CD4-positive, alpha-beta T cell treated with Interleukin-4 for 4 hours (primary cell): ENCODE measurements around the gene MANBA.

Source experiments
- DNase-seq: peaks from one replicate; pipeline ENCODE4 v3.0.0-alpha.2; 2020

The MANBA gene

GRCh38 chr4:102616636-102617035 lies 144.1 kb downstream of the MANBA start:
- peak; percentile 19 for DNase-seq

GRCh38 chr4:102614801-102615200 lies 146.0 kb downstream of the MANBA start:
- peak; percentile 39 for DNase-seq

- DNase-seq = peak; percentile 76
Observed at GRCh38 chr4:102612824-102613366, 147.9 kb downstream of the MANBA start.

GRCh38 chr4:102612210-102612609 lies 148.6 kb downstream of the MANBA start:
- no peak for DNase-seq

- DNase-seq = no peak
Observed at GRCh38 chr4:102610476-102610875, 150.3 kb downstream of the MANBA start.

GRCh38 chr4:102610007-102610406 lies 150.8 kb downstream of the MANBA start:
- no peak for DNase-seq

- no peak for DNase-seq
Observed at GRCh38 chr4:102608190-102608589, 152.6 kb downstream of the MANBA start.

GRCh38 chr4:102606846-102607450 lies 153.8 kb downstream of the MANBA start:
- no peak for DNase-seq

- no peak for DNase-seq
Observed at GRCh38 chr4:102606261-102606660, 154.5 kb downstream of the MANBA start.

- DNase-seq = no peak
Observed at GRCh38 chr4:102604222-102604940, 156.4 kb downstream of the MANBA start.

GRCh38 chr4:102601586-102602227 lies 159.1 kb downstream of the MANBA start:
- no peak for DNase-seq

GRCh38 chr4:102600689-102601088 lies 160.1 kb downstream of the MANBA start:
- DNase-seq = no peak

GRCh38 chr4:102599886-102600285 lies 160.9 kb downstream of the MANBA start:
- no peak for DNase-seq

- DNase-seq = no peak
Observed at GRCh38 chr4:102599455-102599854, 161.3 kb downstream of the MANBA start.

- peak; percentile 33 for DNase-seq
Observed at GRCh38 chr4:102598762-102599374, 161.9 kb downstream of the MANBA start.

GRCh38 chr4:102598086-102598761 lies 162.5 kb downstream of the MANBA start:
- DNase-seq = peak; percentile 63

GRCh38 chr4:102596532-102596931 lies 164.2 kb downstream of the MANBA start:
- no peak for DNase-seq

GRCh38 chr4:102594000-102594399 lies 166.8 kb downstream of the MANBA start:
- DNase-seq = no peak

- no peak for DNase-seq
Observed at GRCh38 chr4:102593147-102593546, 167.6 kb downstream of the MANBA start.

GRCh38 chr4:102592256-102592655 lies 168.5 kb downstream of the MANBA start:
- no peak for DNase-seq

GRCh38 chr4:102589743-102590142 lies 171.0 kb downstream of the MANBA start:
- DNase-seq = no peak

- DNase-seq = peak; percentile 64
Observed at GRCh38 chr4:102586644-102587021, 174.1 kb downstream of the MANBA start.
